ENCODE measurements around the gene TUBB4B. TPM values are rescaled to one million over a fixed set of nuclear protein-coding genes. Genes with fewer than 3 reads are reported as not detected.

TUBB4B gene
- total RNA-seq, 1 donor = 67.7 TPM

DNA sequence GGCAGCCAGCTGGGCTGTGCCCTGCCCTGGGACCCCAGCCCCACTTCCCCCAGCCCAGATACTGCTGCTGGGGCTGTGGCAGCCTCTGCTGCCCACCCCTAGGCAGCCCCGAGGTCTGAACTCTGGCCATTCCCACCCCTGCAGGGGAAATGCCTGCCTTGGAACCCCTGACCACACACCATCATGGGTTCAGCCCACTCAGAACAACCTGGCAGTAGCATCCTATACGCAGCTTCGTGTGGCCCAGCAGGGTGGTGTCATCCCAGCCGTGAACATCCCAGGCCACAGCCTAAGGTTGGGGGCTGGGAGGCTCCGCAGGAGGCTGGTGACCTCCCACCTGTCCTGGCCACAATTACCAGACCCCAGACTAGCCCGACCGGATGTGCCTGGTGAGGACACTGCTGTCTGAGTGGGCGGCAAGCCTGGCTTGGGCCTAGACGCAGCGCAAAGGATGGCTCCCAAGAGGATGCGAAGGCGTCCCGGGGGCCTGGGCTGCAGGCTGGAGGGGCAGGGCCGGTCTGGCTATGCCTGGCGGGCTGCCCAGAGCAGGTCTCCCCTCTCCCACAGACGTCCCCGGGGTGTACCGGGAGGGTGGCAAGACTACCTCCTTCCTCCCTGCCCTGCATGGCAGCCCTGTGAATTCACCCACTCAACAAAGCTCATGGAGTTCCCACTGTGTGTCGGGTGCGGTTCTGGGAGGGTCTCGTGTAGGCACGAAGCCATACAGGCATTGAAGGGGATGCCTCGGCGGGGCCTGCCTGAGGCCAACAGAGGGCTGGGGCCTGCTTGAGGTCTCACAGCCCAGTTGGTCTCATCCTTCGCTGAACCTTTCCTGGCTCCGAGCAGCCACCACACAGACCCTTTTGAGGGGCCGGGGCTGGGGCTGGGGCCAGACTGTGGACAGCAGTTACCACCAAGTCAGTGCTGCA is 11.9 kb upstream of the TUBB4B start:
- H3K27ac ChIP-seq (ENCODE audit: low read depth, low read length) = no peak overlapping the region
- H2AFZ ChIP-seq (ENCODE audit: low read length) = no peak overlapping the region
- H4K20me1 ChIP-seq (ENCODE audit: insufficient read depth, low read length) = no peaks in the 10 kb centered on the region
- DNase-seq (ENCODE audit: insufficient read length, low spot score, missing footprints) = no peak
- H3K36me3 ChIP-seq (ENCODE audit: insufficient read depth, low read length) = no peaks in the 10 kb centered on the region
- H3K4me2 ChIP-seq (ENCODE audit: insufficient read depth, low read length) = no peak overlapping the region
- H3K4me3 ChIP-seq (ENCODE audit: insufficient read depth, low read length) = no peak overlapping the region
- TF ChIP-seq, protein P1, sequence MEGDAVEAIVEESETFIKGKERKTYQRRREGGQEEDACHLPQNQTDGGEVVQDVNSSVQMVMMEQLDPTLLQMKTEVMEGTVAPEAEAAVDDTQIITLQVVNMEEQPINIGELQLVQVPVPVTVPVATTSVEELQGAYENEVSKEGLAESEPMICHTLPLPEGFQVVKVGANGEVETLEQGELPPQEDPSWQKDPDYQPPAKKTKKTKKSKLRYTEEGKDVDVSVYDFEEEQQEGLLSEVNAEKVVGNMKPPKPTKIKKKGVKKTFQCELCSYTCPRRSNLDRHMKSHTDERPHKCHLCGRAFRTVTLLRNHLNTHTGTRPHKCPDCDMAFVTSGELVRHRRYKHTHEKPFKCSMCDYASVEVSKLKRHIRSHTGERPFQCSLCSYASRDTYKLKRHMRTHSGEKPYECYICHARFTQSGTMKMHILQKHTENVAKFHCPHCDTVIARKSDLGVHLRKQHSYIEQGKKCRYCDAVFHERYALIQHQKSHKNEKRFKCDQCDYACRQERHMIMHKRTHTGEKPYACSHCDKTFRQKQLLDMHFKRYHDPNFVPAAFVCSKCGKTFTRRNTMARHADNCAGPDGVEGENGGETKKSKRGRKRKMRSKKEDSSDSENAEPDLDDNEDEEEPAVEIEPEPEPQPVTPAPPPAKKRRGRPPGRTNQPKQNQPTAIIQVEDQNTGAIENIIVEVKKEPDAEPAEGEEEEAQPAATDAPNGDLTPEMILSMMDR (IDR thresholded peaks at IDR 0.05; ENCODE audit: extremely low read depth, low read depth, low read length) = no peak
- H3K4me1 ChIP-seq (ENCODE audit: insufficient read depth, low read length) = peaks cover under 1% of the 10 kb centered on the region
- no peaks in the 10 kb centered on the region for H3K9me3 ChIP-seq (ENCODE audit: low read depth, low read length)
- H3K79me2 ChIP-seq (ENCODE audit: insufficient read depth, low read length) = no peaks in the 10 kb centered on the region
- no peaks in the 10 kb centered on the region for H3K27me3 ChIP-seq (ENCODE audit: insufficient read depth, low read length)

GRCh38 chr9:137229903-137230704 is 11.0 kb upstream of the TUBB4B start:
- Histone ChIP-seq H3K27ac (ENCODE audit: low read depth, low read length) (no peak overlapping the region), H3K4me3 (ENCODE audit: insufficient read depth, low read length) (no peak overlapping the region), H3K9me3 (ENCODE audit: low read depth, low read length) (no peaks in the 10 kb centered on the region), H3K4me2 (ENCODE audit: insufficient read depth, low read length) (no peak overlapping the region), H3K4me1 (ENCODE audit: insufficient read depth, low read length) (no peaks in the 10 kb centered on the region), H3K27me3 (ENCODE audit: insufficient read depth, low read length) (no peaks in the 10 kb centered on the region), H3K36me3 (ENCODE audit: insufficient read depth, low read length) (no peaks in the 10 kb centered on the region), H3K79me2 (ENCODE audit: insufficient read depth, low read length) (no peaks in the 10 kb centered on the region), H2AFZ (ENCODE audit: low read length) (no peak overlapping the region), H4K20me1 (ENCODE audit: insufficient read depth, low read length) (no peaks in the 10 kb centered on the region)
- TF ChIP-seq, protein P1 (IDR thresholded peaks at IDR 0.05; ENCODE audit: extremely low read depth, low read depth, low read length) = no peak
- DNase-seq (ENCODE audit: insufficient read length, low spot score, missing footprints) = no peak

- DNase-seq (ENCODE audit: insufficient read length, low spot score, missing footprints) = no peak
- H3K27ac ChIP-seq (ENCODE audit: low read depth, low read length) = no peak within 1 kb of the TSS
- TF ChIP-seq, protein P1 (IDR thresholded peaks at IDR 0.05; ENCODE audit: extremely low read depth, low read depth, low read length) = no peak
- no peak within 1 kb of the TSS for H3K4me3 ChIP-seq (ENCODE audit: insufficient read depth, low read length)
- no peak within 1 kb of the TSS for H2AFZ ChIP-seq (ENCODE audit: low read length)
- no peaks in the 10 kb centered on the region for H3K79me2 ChIP-seq (ENCODE audit: insufficient read depth, low read length)
- H3K27me3 ChIP-seq (ENCODE audit: insufficient read depth, low read length) = no peaks in the 10 kb centered on the region
- H4K20me1 ChIP-seq (ENCODE audit: insufficient read depth, low read length) = peaks cover under 1% of the 10 kb centered on the region
- no peak within 1 kb of the TSS for H3K4me2 ChIP-seq (ENCODE audit: insufficient read depth, low read length)
- no peaks in the 10 kb centered on the region for H3K4me1 ChIP-seq (ENCODE audit: insufficient read depth, low read length)
- H3K9me3 ChIP-seq (ENCODE audit: low read depth, low read length) = no peaks in the 10 kb centered on the region
- H3K36me3 ChIP-seq (ENCODE audit: insufficient read depth, low read length) = no peaks in the 10 kb centered on the region
Measured at GRCh38 chr9:137230705-137231371, 10.2 kb upstream of the TUBB4B start, which contains the start of gene SLC34A3. TSS of gene SLC34A3 (plus strand) at chr9:137230901. CDS start at chr9:137231703, 802 bp downstream.
